Hematopoietic multipotent progenitor cell treated with erythropoietin and hydrocortisone succinate and interleukin-3 and kit ligand, for 4 days (in vitro differentiated cells): ENCODE results near the gene CATSPERB.
A peak's percentile ranks its signal among the peaks of the same experiment; 100 is the strongest.
"Not testable (repeated sequence)": the region's sequence is repeated elsewhere in the genome, so short reads cannot be mapped to it uniquely, and the experiment has no call there.

ENCODE experiments used
- DNase-seq: peaks from one replicate; pipeline ENCODE4 v3.0.0-alpha.2; 2015

The CATSPERB gene

DNA sequence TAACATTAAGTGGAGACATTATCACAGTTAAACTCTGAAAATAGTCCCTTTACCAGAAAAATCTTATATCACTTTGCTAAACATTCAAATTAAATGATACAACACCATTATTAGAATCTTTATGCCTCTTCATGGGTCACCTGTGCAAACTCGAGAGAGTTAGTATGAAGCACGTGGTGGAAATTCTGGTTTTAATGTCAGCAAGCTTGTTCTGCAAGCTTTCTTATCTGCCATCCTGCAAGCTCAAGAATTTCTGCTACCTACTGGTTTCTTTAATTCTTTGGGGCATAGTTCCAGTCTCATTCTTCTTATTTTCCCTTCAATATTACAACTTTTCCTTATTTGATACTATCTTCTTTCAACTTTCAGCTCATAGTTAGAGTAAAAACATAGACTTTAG is 868 bp downstream of the CATSPERB start:
- no peak for DNase-seq

- no peak for DNase-seq
Measured at GRCh38 chr14:91729756-91730155, 2.1 kb downstream of the CATSPERB start.

DNA sequence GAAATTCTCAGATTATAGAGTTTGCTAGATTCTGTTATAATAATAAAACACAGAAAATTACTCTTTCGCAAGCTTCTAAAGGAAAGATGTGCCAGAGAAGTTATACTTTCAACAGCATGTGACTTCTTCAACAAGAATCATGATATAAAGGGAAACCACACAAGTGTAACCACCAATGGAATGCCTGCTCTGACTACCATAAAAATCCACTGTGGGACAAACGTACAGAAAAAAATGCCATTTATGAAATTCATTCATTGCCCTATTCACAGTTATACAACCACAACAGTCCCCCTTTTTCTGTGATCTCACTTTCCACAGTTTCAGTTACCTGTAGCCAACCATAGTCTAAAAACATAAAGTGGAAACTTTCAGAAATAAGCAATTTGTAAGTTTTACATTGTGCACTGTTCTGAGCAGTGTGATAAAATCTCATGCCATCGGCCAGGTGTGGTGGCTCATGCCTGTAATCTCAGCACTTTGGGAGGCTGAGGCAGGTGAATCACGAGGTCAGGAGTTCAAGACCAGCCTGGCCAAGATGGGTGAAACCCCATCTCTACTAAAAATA is 3.2 kb downstream of the CATSPERB start:
- DNase-seq, result no peak

GRCh38 chr14:91727121-91727520 is 4.8 kb downstream of the CATSPERB start:
- no peak for DNase-seq

DNA sequence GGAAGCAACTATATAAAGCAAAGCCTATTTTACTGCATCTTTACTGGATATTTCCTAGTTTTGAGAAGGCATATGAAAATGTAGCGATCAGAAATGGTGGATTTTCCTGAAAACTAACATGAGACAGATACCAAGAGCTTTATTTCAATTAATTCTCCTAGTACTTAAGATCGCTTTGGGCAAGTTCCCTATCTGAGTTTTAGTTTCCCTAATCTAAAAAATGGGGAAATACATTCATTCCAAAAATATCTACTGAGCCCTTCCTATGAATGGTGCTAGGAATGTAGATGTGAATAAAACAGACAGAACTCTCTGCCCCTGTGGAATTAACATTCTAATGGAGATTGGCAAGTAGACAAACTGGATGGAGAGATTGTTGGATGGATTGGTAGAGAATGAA is 8.4 kb downstream of the CATSPERB start:
- DNase-seq, result no peak

DNA sequence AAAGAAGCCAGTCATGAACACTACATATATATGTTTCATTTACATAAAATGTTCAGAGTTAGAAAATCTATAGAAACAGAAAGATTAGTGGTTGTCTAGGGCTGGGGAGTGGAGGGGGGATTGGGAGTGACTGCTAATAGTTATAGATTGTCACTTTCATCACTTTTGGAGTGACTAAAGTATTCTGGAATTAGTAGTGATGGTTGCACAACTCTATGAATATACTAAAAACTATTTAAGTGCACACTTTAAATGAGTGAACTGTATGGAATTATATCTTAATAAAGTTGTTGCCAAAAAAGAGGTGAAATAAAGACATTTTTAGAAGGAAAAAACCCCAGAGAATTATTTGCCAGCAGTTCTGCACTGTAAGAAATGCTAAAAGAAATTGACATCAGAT is 9.5 kb downstream of the CATSPERB start:
- no peak for DNase-seq

- DNase-seq, result no peak
Measured at GRCh38 chr14:91719839-91720238, 12.0 kb downstream of the CATSPERB start.

DNA sequence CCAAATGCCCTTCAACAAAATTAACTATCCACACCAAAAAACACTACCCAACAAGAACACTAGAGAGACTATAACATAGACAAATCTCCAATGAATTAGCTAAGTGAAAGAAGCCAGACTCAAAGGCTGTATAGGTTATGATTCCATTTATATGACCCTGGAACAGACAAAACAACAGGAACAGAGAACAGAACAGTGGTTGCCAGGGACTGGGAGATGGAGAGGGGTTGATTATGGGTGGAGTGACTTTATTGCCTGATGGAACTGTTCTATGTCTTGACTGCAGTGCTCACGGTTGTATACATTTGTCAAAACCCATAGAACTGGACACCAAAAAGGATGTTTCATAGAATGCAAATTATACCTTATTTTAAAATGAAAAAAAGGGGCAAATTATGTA is 14.9 kb downstream of the CATSPERB start:
- no peak for DNase-seq

- peak; percentile 33 for DNase-seq
Measured at GRCh38 chr14:91714805-91715204, 17.1 kb downstream of the CATSPERB start.

GRCh38 chr14:91708795-91709194 is 23.1 kb downstream of the CATSPERB start:
- no peak for DNase-seq

- peak; percentile 10 for DNase-seq
Measured at GRCh38 chr14:91706996-91707395, 24.9 kb downstream of the CATSPERB start.

DNA sequence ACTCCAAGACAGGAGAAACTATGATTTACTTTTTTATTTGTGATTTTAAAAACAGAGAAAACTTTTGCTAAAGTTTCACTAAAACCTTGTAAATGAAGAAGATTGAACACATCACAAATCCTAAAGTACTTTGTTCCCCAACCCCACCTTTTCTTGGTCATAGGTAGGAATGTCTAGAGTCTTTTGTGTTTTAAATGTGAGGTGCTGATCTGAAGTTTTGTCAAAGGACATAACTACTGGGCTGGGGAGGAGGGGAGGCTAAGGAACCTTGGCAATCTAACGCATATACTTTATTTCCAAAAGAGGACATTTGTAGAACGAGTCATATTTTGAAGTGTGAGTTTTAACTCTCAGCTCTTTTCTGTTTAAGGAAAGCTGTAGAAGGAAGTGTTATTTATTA is 37.2 kb downstream of the CATSPERB start:
- DNase-seq, result no peak

- DNase-seq, result no peak
Measured at GRCh38 chr14:91693346-91693745, 38.5 kb downstream of the CATSPERB start.

GRCh38 chr14:91692075-91692474 is 39.8 kb downstream of the CATSPERB start:
- no peak for DNase-seq

DNA sequence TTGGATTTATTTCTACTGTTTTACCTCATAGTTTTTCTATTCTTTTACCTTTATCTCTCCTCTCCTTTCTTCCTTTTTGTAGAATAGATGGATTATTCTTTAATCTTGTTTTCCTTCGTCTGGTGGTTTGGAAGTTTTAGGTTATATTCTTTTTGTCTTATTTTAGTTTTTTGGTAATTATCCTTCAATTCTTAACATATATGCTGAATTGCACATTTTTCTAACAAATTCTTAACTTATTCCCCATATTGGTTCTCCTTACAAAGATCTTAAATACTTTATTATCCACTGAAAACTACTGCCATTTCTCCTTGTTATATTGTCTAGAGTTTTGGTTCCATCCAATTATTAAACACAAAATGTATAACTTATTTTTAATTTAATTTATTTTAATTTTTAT is 42.3 kb downstream of the CATSPERB start:
- DNase-seq, result no peak

DNA sequence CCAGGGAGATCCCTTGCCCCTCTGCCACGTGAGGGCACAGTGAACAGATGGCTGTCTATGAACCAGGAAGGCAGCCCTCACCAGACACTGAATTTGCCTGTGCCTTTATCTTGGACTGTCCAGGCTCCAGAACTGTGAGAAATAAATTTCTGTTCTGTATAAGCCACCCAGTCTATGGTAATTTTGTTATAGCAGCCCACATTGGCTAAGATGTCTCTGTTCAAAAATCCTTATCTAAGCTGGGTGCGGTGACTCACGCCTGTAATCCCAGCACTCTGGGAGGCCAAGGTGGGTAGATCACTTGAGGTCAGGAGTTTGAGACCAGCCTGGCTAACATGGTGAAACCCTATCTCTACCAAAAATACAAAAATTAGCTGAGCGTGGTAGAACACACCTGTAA is 44.5 kb downstream of the CATSPERB start:
- not testable (repeated sequence) for DNase-seq

DNA sequence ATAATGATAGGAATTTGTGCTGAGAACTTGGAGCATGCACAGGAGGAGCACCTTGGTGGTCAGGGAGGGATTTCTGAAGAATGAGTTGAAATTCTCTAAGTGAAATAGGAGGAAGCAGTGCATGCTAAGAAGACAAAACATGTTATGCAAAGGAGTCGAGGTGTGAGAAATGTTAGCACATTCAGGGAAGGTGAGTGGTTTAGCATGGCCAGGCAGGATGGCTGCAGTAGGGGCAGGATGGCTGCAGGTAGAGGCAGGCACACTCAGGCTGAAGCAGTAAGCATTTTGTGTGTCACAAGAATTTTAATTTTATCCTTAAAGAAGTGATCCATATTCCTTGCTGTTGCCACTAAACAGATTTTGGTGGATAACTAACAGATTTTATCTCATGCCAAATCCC is 46.3 kb downstream of the CATSPERB start:
- no peak for DNase-seq

GRCh38 chr14:91681893-91682563 is 49.9 kb downstream of the CATSPERB start:
- no peak for DNase-seq

DNA sequence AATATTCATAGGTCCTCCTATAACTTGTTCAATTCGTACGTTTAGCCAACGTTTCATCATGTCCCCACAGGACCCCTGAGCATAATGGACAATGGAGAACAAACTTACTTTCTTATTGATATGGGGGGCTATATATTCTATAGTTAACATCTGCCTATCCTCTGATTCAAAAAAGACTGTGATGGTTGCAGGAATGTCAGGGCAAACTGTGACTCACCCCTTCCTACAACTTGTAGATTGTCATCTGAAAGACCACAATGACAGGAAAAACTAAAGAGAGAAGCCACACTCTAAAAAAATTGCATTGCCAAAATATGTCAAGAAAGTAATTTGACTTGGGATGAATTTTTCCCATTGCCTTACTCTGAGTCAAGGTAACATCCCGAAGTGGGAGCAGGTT is 50.8 kb downstream of the CATSPERB start:
- DNase-seq, result peak; percentile 51

GRCh38 chr14:91679273-91679672 is 52.6 kb downstream of the CATSPERB start:
- DNase-seq, result no peak

DNA sequence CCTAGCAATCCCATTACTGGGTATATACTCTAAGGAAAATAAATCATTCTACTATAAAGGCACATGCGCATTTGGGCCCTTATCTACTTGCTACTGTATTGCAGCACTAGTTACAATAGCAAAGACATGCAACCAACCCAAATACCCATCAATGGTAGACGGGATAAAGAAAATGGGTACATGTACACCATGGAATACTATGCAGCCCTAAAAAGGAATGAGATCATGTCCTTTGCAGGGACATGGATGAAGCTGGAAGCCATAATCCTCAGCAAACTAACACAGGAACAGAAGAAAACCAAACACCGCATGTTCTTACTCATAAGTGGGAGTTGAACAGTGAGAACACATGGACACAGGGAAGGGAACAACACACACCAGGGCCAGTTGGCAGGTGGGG is 54.2 kb downstream of the CATSPERB start:
- not testable (repeated sequence) for DNase-seq

DNA sequence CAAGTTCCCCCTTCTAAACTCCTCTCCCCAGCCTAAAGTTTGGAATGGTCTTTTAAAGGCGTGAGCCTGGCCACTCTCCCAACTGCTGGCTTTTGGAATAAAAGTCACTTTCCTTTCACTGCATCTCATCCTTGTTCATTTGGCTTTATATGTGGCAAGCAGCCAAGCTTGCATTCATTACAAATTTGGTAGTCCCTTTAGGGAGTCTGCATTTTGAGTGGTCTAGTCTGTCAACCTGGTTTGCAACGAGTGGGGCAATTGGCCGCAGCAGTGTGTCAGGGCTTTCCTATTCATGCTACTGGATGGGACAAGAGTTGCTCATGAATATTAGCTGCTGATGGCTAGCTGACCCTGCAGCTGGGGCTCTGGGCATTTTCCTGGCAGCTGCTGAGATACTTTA is 57.0 kb downstream of the CATSPERB start:
- no peak for DNase-seq

DNA sequence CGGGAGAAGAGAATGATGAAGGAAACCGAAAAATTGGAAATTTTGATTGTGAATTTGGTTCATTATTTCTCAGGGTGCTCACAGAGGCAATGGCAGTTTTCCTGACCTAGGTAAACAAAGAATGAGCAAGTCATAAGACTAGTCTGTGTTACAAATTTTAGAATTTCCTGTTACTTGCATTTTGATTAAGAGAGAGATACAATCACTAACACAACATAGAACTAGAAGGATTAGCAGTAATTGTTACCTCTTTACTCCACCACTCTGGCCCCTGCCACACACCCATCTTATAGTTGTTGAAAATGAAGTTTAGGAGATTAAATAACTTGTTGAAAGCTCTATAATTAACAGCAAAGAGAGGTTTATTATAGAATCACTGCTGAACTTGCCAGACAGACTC is 62.0 kb downstream of the CATSPERB start:
- no peak for DNase-seq

DNA sequence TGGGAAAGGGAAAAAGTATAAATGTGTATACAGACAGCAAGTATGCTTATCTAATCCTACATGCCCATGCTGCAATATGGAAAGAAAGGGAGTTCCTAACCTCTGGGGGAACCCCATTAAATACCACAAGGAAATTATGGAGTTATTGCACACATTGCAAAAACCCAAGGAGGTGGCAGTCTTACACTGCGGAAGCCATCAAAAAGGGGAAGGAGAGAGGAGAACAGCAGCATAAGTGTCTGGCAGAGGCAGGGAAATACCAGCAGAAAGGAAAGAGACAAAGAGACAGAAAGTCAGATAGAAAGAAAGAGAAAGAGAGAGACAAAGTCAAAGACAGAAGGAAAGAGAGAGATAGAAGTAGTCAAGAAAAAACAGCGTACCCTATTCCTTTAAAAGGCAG is 64.8 kb downstream of the CATSPERB start:
- peak; percentile 49 for DNase-seq

DNA sequence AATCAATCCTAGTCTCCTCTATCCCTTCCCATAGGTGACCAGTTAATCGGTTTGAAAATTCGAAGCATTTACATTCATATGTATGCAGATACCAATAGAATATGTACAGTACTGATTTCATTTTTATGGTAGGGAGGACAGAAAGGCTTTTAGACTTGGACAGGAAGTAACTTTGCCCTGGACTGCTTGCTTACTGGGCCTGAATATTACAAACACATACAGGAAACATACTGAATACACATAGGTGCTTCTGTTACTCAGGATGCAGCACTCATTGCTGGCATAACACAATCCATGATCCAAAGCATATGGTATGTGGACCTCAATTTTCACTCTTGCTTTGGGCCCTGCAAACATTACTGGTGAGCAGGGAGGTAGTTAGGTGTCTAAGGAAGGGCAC is 71.1 kb downstream of the CATSPERB start:
- no peak for DNase-seq
